A549 (cell line): Measurements from ENCODE around the gene NR5A2. TPM values are rescaled to one million over a fixed set of nuclear protein-coding genes. Genes with fewer than 3 reads are reported as not detected.

Experiments used
- ATAC-seq, 2 experiments: fragments of 200-7000 bp in 1 of 2; fragments of >200 bp in 1 of 2; cut with Nextera tagmentation in 1 of 2; cut with Tn5 transposase in 1 of 2; 3 replicates each; pipeline versions ENCODE4 v1.8.0 to v1.9.1; 2018 to 2020; ENCODE audit warnings: mild to moderate bottlenecking in 1 of 2, moderate library complexity in 1 of 2
- CTCF ChIA-PET: fragments of 300-600 bp; sonication (Branson Sonifier 250); formaldehyde crosslinking; extraction: SDS; loops from one replicate; lab custom pipeline; 2021; ENCODE audit warnings: antibody characterized with exemption, inconsistent platforms; lab: Yijun Ruan, JAX
- POLR2A ChIA-PET: fragments of 350-600 bp; formaldehyde crosslinking; extraction: SDS; loops from one replicate; lab custom pipeline; 2021; ENCODE audit warnings: antibody characterized with exemption, inconsistent platforms; lab: Yijun Ruan, JAX
- DNase-seq, 2 experiments: peaks; one replicate each; pipeline versions ENCODE4 v3.0.0 to v3.0.0-alpha.2; 2011 to 2016; ENCODE audit warnings: low read depth in 1 of 2, low spot score in 1 of 2
- FAIRE-seq: peaks from 2 replicates; lab custom pipeline; 2011; peaks lifted over from hg19 to GRCh38; lab: Jason Lieb, UNC
- H3K27ac ChIP-seq, 2 experiments: fragments of >200 bp; sonication (Bioruptor Twin); formaldehyde crosslinking; 3 replicates each; pipeline ENCODE4 v1.5.1; 2016 to 2017
- H3K4me1 ChIP-seq: fragments of >200 bp; sonication (Bioruptor Twin); formaldehyde crosslinking; 3 replicates; pipeline ENCODE4 v1.6.1; 2016
- H3K4me2 ChIP-seq: fragments of >200 bp; sonication (Bioruptor Twin); formaldehyde crosslinking; 3 replicates; pipeline ENCODE4 v1.6.1; 2016
- H3K4me3 ChIP-seq: fragments of >200 bp; sonication (Bioruptor Twin); formaldehyde crosslinking; 3 replicates; pipeline ENCODE4 v1.5.1; 2016
- H3K9me3 ChIP-seq: fragments of >200 bp; sonication (Bioruptor Twin); formaldehyde crosslinking; 3 replicates; pipeline ENCODE4 v1.6.1; 2016
- CBX8 ChIP-seq: fragments of 200-600 bp; sonication (generic); IDR thresholded peaks from 2 replicates; pipeline ENCODE4 v1.6.1; 2016
- CEBPB ChIP-seq, 2 experiments: fragments of >200 bp in 1 of 2; sonication (Bioruptor Twin) in 1 of 2; formaldehyde crosslinking in 1 of 2; IDR thresholded peaks; 2 replicates each; pipeline ENCODE4 v1.6.1; 2012 to 2016
- CHD2 ChIP-seq: fragments of 150-350 bp; IDR thresholded peaks from 2 replicates; pipeline ENCODE4 v1.6.1; 2014; ENCODE audit warnings: low read length; ENCODE audit not compliant: partially characterized antibody
- CHD4 ChIP-seq: fragments of 200-600 bp; sonication (generic); IDR thresholded peaks from 2 replicates; pipeline ENCODE4 v1.6.1; 2016; ENCODE audit warnings: antibody characterized with exemption, mild to moderate bottlenecking, borderline replicate concordance
- E2F6 ChIP-seq: IDR thresholded peaks from 2 replicates; pipeline ENCODE4 v1.6.1; 2012; ENCODE audit warnings: low read depth, borderline replicate concordance
- ESRRA ChIP-seq: fragments of 150-350 bp; IDR thresholded peaks from 2 replicates; pipeline ENCODE4 v1.6.1; 2014; ENCODE audit warnings: mild to moderate bottlenecking, low read length, borderline replicate concordance
- HOXB5 ChIP-seq: fragments of 250-450 bp; sonication (Bioruptor Pico); IDR thresholded peaks from 2 replicates; pipeline ENCODE4 v1.5.0; 2020; ENCODE audit warnings: mild to moderate bottlenecking, moderate library complexity
- JUNB ChIP-seq: fragments of >200 bp; sonication (Bioruptor Twin); formaldehyde crosslinking; IDR thresholded peaks from 2 replicates; pipeline ENCODE4 v1.6.1; 2016
- KDM5A ChIP-seq: fragments of 200-600 bp; sonication (generic); IDR thresholded peaks from 2 replicates; pipeline ENCODE4 v1.6.1; 2016; ENCODE audit warnings: antibody characterized with exemption, mild to moderate bottlenecking
- MAZ ChIP-seq: fragments of 150-350 bp; IDR thresholded peaks from 2 replicates; pipeline ENCODE4 v1.6.1; 2014; ENCODE audit warnings: antibody characterized with exemption, low read depth, low read length, borderline replicate concordance
- MYC ChIP-seq: IDR thresholded peaks from 2 replicates; pipeline ENCODE4 v1.6.1; 2012; ENCODE audit warnings: mild to moderate bottlenecking, inconsistent platforms, low read length, improper control_type of control experiment, borderline replicate concordance
- NFE2L2 ChIP-seq: fragments of 150-350 bp; conservative IDR thresholded peaks from 2 replicates; pipeline ENCODE4 v1.6.1; 2014; ENCODE audit warnings: low read length
- NR3C1 ChIP-seq: fragments of >200 bp; sonication (Bioruptor Twin); formaldehyde crosslinking; IDR thresholded peaks from 3 replicates; pipeline ENCODE4 v1.6.1; 2017
- POLR2A ChIP-seq: IDR thresholded peaks from 2 replicates; pipeline ENCODE4 v1.6.1; 2012; ENCODE audit warnings: mild to moderate bottlenecking, low read length
- POLR2AphosphoS2 ChIP-seq: conservative IDR thresholded peaks from 2 replicates; pipeline ENCODE4 v1.6.1; 2012; ENCODE audit warnings: low read length, improper control_type of control experiment, inconsistent platforms
- RAD21 ChIP-seq, 2 experiments: fragments of >200 bp in 1 of 2; sonication (Bioruptor Twin) in 1 of 2; formaldehyde crosslinking in 1 of 2; IDR thresholded peaks in 1 of 2; conservative IDR thresholded peaks in 1 of 2; 2 replicates in 1 of 2; 3 replicates in 1 of 2; pipeline ENCODE4 v1.6.1; 2012 to 2018; ENCODE audit warnings: inconsistent platforms in 1 of 2
- RCOR1 ChIP-seq: fragments of 150-350 bp; IDR thresholded peaks from 2 replicates; pipeline ENCODE4 v1.6.1; 2014; ENCODE audit warnings: antibody characterized with exemption, low read length, low read depth
- REST ChIP-seq: fragments of 200-600 bp; sonication (generic); IDR thresholded peaks from 2 replicates; pipeline ENCODE4 v1.6.1; 2016; ENCODE audit warnings: antibody characterized with exemption, mild to moderate bottlenecking, moderate library complexity
- RNF2 ChIP-seq: fragments of 200-600 bp; sonication (generic); IDR thresholded peaks from 2 replicates; pipeline ENCODE4 v1.6.1; 2016; ENCODE audit warnings: low read depth, mild to moderate bottlenecking, antibody characterized with exemption, moderate library complexity, borderline replicate concordance
- SMC3 ChIP-seq: fragments of >200 bp; sonication (Bioruptor Twin); formaldehyde crosslinking; IDR thresholded peaks from 3 replicates; pipeline ENCODE4 v1.6.1; 2018; ENCODE audit warnings: inconsistent platforms
- ZFP36 ChIP-seq: fragments of 450-650 bp; IDR thresholded peaks from 2 replicates; pipeline ENCODE4 v1.6.1; 2014; ENCODE audit warnings: borderline replicate concordance; ENCODE audit not compliant: partially characterized antibody
- ZSCAN20 ChIP-seq: fragments of 250-450 bp; sonication (Bioruptor Pico); IDR thresholded peaks from 2 replicates; pipeline ENCODE4 v1.8.0; 2022; ENCODE audit warnings: mild to moderate bottlenecking, moderate library complexity
- WGBS: methylation state at CpG from one replicate; pipeline ENCODE4 v1.1.6; 2017; ENCODE audit errors: missing lambda C conversion rate; 5-methylcytosine and 5-hydroxymethylcytosine counted together
- polyA plus RNA-seq, 4 experiments: library from polyadenylated mRNA; depleted of rRNA in 3 of 4; stranded (reverse); fragments of >200 nt; fragmentation: RNase III in 1 of 4; extraction: RNeasy Plus Mini Kit Qiagen cat#74134 plus additional on column Dnase treatment in 1 of 4; gene quantifications; 2 replicates in 3 of 4; 3 replicates in 1 of 4; pipeline ENCODE4 v1.2.3, GENCODE V29; 2011 to 2017

The NR5A2 gene
- polyA plus RNA-seq, 2 of the 4 experiments (the other 2 are of a cell fraction): 12.0 to 24.1 TPM

GRCh38 chr1:200037501-200037900, 10.0 kb downstream of the NR5A2 start:
- no peak for ATAC-seq
- no peak for TF ChIP-seq CHD2
- TF ChIP-seq MYC: no peak
- no peak for TF ChIP-seq ZSCAN20 (CRISPR knock-in tag)
- no peak for TF ChIP-seq CBX8
- TF ChIP-seq NFE2L2: no peak
- no peak for TF ChIP-seq CHD4
- TF ChIP-seq JUNB: no peak
- TF ChIP-seq KDM5A: no peak
- Histone ChIP-seq H3K27ac (peak overlapping the region in 1 of 2 experiments; percentile 45; a peak in 2 of 6 replicates), H3K9me3 (no peaks in the 10 kb centered on the region), H3K4me2 (no peak overlapping the region), H3K4me3 (no peak overlapping the region), H3K4me1 (peaks cover 23% of the 10 kb centered on the region; the same call in 2 of the 3 replicates)
- DNase-seq: no peak
- WGBS: 85% methylated on average over 2 of the region's 2 CpGs
- CTCF ChIA-PET: interaction anchor here (2.8 kb wide), 1 partner anchor 353 kb away, joined by 11 read pairs; no protein-coding TSS in a partner anchor
- POLR2A ChIA-PET: no interaction called here
- FAIRE-seq: peak; percentile 18

GRCh38 chr1:200037904-200038303, 10.4 kb downstream of the NR5A2 start:
- Histone ChIP-seq H3K4me2 (no peak overlapping the region), H3K4me1 (peaks cover 23% of the 10 kb centered on the region; the same call in 2 of the 3 replicates), H3K27ac (no peak overlapping the region; a peak in 1 of 6 replicates), H3K4me3 (no peak overlapping the region), H3K9me3 (no peaks in the 10 kb centered on the region)
- TF ChIP-seq CEBPB (IDR thresholded peaks at IDR 0.05): peak in 1 of 2 experiments; percentile 51; a peak in 2 of 4 replicates
- TF ChIP-seq HOXB5: no peak
- no peak for FAIRE-seq
- CTCF ChIA-PET: interaction anchor here (0.7 kb wide), 1 partner anchor 445 kb away, joined by 3 read pairs; no protein-coding TSS in a partner anchor
- 75% methylated on average over 8 of the region's 8 CpGs for WGBS
- POLR2A ChIA-PET: no interaction called here
- DNase-seq: no peak
- no peak for ATAC-seq

- POLR2A ChIA-PET: interaction anchor here (3.6 kb wide), 1 partner anchor 9 kb away, joined by 16 read pairs; no protein-coding TSS in a partner anchor
- Histone ChIP-seq H3K27ac (peak overlapping the region; percentile 76 to 91), H3K9me3 (no peaks in the 10 kb centered on the region), H3K4me2 (peak overlapping the region; percentile 90), H3K4me1 (peaks cover 25% of the 10 kb centered on the region; the same call in 2 of the 3 replicates), H3K4me3 (peak overlapping the region; percentile 47)
- peak in 1 of 2 experiments; percentile 3; a peak in 3 of 6 replicates for ATAC-seq
- 89% methylated on average over 28 of the region's 32 CpGs for WGBS
- CTCF ChIA-PET: interaction anchor here (0.7 to 2.0 kb wide), 2 partner anchors 7 to 445 kb away, joined by 3 to 5 read pairs; no protein-coding TSS in a partner anchor
- TF ChIP-seq POLR2A (no peak), NR3C1 (no peak), ESRRA (no peak), HOXB5 (no peak), SMC3 (no peak), POLR2AphosphoS2 (no peak), CHD2 (no peak), RNF2 (no peak), RCOR1 (no peak), E2F6 (no peak)
- FAIRE-seq: no peak
- no peak for DNase-seq
Observed at GRCh38 chr1:200038325-200038980, 10.9 kb downstream of the NR5A2 start.

- Histone ChIP-seq H3K9me3 (no peaks in the 10 kb centered on the region), H3K4me1 (peaks cover 30% of the 10 kb centered on the region; the same call in 2 of the 3 replicates), H3K4me2 (peak overlapping the region; percentile 90), H3K4me3 (peak overlapping the region; percentile 47)
- 2% methylated on average over 67 of the region's 79 CpGs for WGBS
- ATAC-seq: peak; percentile 67 to 74
- POLR2A ChIA-PET: interaction anchor here (3.6 kb wide), 1 partner anchor 10 kb away, joined by 16 read pairs; no protein-coding TSS in a partner anchor
- TF ChIP-seq RAD21 (conservative IDR thresholded peaks at IDR 0.05 in 1 of 2, IDR thresholded peaks at IDR 0.05 in 1 of 2) (0 out of 5 replicates have a peak, but pooled peaks of 1 of the 2 experiments have one; percentile 12), E2F6 (0 out of 2 replicates have a peak, but pooled peaks have one; percentile 13), MAZ (no peak), SMC3 (0 out of 3 replicates have a peak, but pooled peaks have one; percentile 9), KDM5A (no peak), REST (no peak), POLR2A (peak; percentile 6; the same call in 1 of the 2 replicates), ZFP36 (no peak)
- TF ChIP-seq, all 56 proteins: peak for 4
- CTCF ChIA-PET: interaction anchor here (2.0 kb wide), 1 partner anchor 8 kb away, joined by 5 read pairs; no protein-coding TSS in a partner anchor
- H3K27ac ChIP-seq: peak overlapping the region; percentile 76 to 91
- FAIRE-seq: no peak
- DNase-seq: peak; percentile 41 to 71
Observed at GRCh38 chr1:200038981-200039848, 11.7 kb downstream of the NR5A2 start.
